Iris pigment epithelial cell (primary cell): ENCODE measurements around the gene SLC31A1.
"Not testable (repeated sequence)": the region's sequence is repeated elsewhere in the genome, so short reads cannot be mapped to it uniquely, and the experiment has no call there.

Experiments used
- DNase-seq: peaks from one replicate; pipeline ENCODE4 v3.0.0-alpha.2; 2011; ENCODE audit warnings: low read depth

Gene SLC31A1

DNA sequence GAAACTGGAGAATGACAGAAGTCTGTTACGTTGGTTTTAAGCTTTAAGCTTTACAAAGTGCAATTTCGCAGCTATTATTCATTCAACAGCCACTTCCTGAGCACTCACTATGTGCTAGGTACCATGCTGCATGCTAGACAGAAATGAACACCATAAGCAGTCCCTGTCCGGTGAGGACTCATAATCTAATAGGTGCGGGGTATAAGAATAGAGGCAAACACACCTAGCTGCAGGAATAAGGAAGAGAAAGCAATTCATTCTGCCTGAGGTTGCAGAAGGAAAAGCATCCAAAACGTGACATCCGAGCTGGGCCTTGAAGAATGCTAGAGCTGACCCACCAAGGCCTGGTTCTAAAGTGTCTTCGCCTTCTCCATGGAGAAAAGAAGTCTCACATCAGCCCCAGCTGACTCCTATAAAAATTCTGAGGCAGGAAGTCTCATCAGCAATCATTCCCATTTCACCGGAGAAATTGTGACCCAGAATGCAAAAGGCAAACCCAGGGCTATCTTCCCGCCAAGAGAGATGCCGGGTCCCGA, 809 bp upstream of the SLC31A1 start:
- no peak for DNase-seq

DNA sequence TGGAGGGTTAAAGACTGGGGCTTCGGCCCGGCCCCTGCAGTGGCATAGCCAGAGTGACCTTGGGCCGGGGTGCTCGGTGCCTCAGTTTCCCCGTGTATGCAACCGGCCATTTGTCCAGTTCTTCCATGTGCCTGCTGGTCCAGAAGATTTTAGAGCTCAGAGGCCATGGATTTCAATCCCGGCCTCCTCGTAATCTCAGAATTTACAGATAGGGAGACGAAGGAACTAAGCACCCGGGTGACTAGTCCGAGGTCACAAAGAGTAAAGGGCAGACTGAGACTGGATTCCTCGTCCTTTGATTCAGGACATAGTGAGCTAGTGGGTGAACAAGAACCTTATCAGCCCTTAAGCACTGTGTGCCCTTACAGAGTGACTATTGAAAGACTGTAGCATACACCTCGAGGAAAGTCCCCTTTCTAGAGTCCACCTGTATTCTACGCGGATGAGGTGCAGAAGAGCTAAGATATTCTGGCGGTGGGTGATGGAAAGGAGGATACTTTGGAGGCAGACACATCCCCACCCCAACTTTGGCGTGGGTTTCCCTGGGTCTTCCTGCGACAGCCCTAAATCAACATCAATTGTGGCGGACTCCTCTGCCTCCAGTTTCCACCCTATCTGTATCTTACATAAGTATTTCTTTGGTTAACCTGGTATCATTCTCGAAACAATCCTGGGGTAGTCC, 597 bp downstream of the SLC31A1 start:
- no peak for DNase-seq

DNA sequence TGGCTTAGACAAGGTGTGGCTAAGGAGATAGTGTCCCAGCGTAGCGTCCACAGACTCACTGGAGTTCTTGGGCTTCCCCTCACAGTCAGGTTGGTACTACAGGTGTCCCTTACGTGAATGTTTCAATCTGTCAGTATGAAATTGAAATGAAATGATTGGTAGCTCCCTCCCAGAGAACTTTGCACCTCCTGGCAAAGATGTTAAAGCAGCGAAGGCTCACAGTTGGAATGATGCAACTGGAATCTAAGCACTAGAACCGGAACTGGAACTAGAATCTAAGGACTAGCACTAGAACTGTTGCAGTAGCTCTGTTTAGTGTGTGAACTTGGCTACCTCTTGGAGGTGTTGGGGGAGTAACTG, 1.1 kb downstream of the SLC31A1 start:
- peak; percentile 45 for DNase-seq

DNA sequence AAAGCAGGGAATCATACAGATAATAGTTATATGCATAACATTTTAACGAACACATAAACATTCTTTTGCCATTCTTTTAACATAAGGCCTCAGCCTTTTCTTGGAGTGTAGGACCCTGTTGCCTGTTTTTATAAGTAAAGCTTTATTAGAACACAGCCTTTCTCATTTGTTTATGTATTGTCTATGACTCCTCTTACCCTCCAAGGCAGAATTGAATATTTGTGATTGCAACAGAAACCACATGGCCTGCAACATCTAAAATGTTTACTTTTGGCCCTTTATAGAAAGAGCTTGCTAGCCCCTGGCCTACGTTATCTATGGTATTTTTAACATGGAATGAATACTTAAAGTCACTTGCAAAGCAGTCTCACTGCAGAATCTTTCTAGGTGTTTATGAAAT, 2.6 kb downstream of the SLC31A1 start:
- peak; percentile 93 for DNase-seq

DNA sequence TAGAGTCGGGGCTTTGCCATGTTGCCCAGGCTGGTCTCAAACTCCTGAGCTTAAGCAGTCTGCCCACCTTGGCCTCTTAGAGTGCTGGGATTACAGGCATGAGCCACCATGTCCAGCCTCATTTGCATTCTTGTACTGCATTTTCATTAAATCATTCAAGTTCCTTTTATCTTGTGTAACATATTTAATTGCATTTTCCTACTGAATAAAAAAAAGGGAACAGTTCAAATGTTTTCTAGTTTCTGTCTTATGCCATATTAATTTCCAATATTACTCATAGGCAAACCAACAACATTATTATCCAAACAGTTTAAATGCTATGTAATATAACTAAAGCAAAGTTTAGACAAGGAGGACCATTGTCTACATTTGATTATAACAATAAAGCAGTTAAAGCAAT, 6.1 kb downstream of the SLC31A1 start:
- no peak for DNase-seq

DNA sequence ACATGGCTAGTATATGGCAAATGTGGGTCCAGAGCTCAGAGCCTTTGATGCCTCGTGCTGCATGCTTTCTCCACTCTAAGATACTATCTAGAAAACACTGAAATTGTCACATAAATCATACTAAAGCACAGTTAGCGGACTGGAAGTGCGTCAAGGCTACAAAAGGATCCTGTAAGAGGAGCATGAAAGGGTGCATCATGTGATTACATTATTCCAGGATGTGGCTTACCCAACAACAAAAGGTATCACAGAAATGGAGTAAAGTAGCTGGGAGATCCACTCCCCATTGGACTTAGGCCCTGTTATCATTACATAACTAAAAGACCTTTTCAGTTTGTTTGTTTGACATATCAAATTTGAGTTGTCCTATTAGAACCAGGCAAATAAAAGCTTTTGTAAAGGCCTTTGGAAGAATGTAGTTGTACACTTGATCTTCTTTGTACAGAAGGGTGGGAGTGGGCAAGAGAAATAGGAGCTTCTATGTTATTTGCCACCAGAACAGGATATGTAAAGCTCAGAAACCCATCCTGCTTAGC, 6.9 kb downstream of the SLC31A1 start:
- no peak for DNase-seq

DNA sequence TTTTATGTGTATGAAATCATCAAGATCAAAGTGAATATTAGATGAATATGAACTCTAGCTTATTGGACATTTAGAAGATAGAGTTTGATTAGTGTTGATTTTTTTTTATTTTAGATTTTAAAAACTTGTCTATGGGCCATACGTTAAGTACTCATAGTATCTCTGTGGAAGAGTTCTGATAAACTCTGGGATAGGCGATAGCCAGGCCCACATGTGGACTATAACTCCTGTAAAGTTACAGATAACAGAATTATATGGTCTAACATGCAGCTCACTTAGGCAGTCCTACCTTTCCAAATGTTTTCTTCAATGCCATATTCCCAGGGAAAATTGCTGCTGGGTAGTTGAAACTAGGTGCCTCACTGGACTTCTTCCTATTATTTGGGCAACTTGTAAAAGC, 10.4 kb downstream of the SLC31A1 start:
- no peak for DNase-seq

DNA sequence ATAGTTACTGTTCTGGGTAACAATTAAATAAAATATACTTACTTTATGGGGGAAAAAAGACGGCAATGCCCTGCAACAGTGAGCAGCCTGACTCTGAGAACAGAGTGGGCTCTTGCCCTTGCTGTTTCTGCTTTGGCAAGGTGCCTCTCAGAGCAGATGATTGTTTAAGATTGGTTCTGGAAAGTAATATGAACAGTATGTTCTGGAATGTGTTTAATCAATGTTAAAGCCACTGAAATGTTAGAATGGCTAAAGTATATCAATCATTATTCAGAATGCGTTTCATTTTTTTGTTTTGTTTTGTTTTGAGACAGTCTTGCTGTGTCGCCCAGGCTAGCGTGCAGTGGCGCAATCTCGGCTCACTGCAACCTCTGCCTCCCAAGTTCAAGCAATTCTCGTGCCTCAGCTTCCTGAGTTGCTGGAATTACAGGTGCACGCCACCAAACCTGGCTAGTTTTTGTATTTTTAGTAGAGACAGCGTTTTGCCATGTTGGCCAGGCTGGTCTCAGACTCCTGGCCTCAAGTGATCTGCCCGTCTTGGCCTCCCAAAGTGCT, 14.4 kb downstream of the SLC31A1 start:
- peak; percentile 31 for DNase-seq

DNA sequence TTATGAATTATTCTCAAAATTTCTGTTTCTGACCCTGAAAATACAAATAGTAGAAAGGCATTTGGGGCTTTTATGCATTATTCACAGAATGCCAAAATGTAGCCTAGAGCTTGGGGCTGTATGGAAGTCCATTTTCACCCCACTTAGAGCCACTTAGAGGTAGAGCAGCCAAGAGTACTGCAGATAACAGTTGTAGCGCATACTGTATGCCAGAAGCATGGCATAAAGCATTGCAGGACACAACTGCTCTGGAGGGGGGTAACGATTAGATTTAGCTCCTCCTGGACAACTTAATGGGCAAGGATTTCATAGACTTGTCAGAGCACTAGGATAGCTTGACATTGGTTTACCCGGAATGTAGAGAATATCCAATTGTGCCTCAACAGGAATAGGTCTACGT, 15.7 kb downstream of the SLC31A1 start:
- no peak for DNase-seq

DNA sequence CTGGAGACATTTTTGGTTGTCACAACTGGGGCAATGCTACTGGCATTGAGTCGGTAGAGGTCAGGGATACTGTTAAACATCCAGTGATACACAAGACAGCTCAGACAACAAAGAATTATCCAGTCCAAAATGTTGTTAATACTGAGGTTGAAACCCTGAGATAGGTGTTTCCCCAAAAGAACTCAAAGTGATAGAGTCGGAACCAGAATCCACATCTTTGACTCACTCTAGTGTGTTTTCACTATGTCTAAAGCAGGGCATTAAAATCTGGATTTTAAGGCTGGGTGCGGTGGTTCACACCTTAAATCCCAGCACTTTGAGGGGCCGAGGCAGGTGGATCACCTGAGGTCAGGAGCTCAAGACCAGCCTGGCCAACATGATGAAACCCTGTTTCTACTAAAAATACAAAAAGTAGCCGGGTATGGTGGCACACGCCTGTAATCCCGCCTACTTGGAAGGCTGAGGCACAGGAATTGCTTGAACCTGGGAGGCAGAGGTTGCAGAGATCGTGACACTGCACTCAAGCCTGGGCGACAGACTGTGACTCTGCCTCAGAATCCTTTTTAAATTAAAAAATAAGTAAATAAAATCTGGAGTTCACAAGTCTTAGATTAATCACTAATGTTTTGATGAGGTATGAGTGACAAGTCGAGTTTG, 17.0 kb downstream of the SLC31A1 start:
- DNase-seq, result no peak

DNA sequence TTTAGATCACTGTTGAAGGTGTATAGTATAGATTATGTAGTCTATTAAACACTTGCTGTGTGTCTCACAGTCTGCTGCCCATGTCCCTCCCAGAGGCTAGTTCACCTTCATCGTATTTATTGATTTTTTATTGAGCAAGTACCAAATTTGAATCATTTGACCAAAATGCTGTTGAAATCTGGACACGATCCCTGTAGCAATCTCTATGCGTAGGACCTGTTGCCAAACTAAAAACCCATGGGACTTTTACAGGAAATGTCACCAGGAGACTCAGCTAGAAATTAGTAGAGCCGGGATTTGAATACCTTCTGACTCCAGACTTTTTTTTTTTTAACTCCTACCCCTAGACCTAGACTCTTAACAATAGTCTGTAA, 17.5 kb downstream of the SLC31A1 start:
- DNase-seq, result no peak

DNA sequence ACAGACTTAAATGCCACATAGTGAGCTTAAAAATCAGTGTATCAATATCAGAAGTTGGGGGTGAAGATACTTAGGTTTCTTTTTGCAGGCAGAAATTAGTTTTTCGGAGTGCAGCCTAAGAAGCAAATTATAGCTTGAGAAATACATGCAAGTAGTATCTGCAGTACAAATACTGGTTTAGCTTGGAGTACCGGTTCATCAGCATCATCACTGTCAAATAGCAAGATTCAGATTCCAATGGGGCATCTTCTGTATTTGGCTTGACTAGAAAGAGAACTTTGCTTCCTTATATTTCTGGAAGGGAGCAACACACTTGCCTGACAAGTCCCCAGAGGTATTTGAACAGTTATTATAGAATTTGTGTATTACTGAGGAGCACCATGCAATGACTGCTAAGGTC, 19.8 kb downstream of the SLC31A1 start:
- DNase-seq, result no peak

DNA sequence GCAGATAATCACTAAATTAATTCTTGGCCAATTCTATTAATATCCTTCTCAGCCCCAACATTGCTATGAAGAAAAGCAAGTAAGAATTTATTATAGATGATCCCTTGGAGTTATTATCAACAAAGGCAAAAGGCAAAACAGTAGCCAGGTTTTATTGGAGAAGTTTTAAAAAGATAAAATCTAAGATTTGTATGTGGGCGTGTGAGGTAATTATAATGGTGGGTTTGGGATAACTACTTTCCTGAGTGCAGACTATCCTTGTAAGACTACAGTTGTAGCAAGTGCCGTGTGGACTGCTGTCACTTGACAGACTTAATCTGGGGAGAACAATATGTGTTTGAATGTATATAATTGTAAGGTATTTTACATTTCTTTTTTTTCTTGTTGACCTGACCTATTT, 23.2 kb downstream of the SLC31A1 start:
- DNase-seq, result no peak

DNA sequence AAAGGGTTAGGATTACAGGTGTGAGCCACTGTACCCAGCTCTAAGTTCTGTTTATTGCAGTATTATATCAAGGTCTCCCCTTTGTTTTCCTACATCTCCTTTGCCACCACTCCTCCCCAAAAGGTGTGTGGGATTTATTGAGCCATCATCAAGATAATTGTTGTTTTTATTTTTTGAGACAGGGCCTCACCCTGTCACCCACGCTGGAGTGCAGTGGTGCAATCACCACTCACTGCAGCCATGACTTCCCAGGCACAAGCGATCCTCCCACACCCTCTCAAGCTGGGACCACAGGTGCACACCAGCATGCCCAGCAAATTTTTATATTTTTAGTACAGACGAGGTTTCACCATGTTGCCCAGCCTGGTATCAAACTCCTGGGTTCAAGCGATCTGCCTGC, 24.6 kb downstream of the SLC31A1 start:
- no peak for DNase-seq

DNA sequence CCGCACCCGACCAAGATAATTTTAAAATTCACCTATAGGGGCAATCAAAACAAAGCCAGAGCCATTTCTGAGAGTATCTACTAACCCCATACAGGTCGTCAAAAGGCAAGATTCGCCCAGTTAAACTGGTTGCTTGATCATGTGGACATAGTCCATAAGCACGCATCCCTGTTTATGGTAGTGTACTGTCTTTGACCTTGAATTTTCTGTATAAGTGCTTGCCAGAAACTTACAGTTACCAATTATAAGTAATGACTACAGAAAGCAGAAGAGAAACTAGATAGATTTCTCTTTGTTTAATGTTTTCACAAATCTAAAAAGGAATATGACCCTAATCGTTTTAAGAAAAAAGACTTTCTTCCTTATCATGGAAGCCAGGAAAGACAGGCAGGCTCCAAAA, 25.6 kb downstream of the SLC31A1 start:
- DNase-seq, result no peak

DNA sequence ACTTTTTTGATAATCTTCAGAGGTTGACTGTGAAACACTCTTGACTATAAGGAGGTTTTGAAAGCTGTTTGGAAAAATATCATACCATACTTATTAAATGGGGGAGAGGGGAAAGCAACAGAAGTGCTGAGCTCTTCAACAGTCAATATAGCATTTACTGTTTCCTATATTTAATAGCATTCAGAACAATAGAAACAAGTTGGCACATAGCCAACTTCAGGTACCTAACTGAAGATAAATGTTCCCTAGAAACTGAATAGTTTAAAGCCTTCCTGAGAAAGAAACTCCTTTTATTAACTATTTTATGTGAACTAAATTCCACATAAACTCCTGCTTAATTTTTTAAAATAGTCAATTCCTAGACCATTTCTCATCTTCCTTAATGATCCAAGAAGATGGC, 26.3 kb downstream of the SLC31A1 start:
- DNase-seq, result no peak

DNA sequence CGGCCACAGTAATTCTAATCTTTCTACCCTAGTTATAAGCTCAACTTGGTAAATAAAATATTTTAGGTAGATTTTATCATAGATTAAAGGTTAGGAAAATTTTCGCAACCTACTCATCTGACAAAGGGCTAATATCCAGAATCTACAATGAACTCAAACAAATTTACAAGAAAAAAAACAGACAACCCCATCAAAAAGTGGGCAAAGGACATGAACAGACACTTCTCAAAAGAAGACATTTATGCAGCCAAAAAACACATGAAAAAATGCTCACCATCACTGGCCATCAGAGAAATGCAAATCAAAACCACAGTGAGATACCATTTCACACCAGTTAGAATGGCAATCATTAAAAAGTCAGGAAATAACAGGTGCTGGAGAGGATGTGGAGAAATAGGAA, 28.3 kb downstream of the SLC31A1 start:
- DNase-seq, result not testable (repeated sequence)

DNA sequence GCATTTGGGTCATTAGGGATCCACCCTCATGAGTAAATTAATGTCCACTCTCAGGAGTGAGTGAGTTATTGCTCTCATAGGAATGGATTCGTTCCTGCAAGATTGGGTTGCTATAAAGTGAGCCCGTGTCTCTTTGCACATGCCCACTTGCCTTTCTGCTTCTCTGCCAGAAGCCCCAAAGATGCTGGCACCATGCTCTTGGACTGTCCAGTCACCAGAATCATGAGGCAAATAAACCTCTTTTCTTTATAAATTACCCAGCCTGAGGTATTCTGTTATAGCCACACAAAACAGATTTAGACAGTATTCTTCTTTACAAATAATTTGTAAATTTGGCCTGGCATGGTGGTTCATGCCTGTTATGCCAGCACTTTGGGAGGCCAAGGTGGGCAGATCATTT, 29.5 kb downstream of the SLC31A1 start:
- DNase-seq, result no peak

DNA sequence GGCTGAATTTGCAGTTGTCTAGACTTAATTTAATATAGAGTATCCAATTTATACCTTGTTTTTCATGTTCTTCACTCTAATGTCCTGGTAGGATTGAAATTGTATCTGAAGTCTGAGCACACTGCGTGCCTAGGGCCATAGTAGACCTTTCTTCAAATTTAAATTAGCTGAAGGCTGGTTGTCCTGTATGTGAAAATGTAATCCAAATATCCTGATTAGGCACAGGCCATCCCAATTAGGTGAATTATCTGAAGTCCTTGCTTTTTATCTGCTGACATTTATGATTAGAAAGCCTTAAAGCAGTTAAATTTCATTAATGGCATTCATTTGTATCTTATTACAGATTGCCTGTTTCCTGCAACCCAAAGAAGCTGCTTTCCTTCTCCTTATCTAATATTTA, 33.6 kb downstream of the SLC31A1 start:
- DNase-seq, result no peak

DNA sequence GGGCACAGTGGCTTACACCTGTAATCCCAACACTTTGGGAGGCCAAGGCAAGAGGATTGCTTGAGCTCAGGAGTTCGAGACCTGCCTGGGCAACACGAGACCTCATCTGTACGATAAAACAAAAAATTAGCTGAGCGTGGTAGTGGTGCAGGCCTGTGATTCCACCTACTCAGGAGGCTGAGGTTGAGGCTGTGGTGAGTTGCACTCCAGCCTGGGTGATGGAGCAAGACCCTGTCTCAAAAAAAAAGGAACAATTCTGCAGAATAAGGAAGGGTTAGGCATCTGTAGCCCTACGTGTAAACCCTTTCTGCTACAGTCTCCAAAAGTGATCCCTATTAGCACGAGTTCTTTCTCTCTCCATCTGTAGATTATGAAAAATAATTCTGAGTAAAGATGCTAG, 34.1 kb downstream of the SLC31A1 start:
- no peak for DNase-seq

DNA sequence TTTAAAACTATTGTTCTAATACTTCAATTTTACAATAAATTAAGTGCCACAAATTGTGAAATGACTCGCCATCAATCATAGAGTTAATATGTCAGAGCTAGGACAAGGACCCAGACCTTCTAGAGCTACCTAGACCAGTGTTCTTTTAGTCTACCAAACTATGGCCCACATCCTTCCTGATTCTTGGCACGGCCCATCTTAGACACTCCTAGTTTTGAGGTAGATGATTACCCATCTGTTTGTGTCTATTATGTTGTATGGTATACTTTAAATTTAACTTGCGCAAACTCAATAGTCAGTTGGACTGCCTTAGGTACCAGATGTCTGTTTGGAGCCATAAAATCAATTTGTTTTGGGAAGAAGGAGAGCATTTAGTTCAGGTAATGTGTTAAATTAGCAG, 36.5 kb downstream of the SLC31A1 start:
- no peak for DNase-seq

DNA sequence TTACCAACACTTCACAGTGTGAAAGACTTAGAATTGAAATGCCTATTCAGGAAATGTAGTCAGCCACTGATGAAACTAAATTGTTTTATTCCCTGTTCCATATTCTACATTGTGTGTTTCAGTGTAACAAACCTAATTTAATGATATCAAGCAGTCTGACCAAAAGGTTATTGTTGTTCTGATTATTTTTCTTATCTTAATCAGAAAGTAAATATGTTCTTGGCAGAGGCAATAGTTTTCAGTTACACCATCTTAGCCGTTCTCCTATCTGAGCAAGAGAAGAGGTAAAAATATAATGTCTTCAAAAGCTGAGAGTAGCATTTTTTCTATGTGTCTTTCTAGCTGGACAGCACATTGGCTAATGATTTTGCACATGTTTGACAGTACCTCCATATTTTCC, 36.9 kb downstream of the SLC31A1 start:
- DNase-seq, result no peak

DNA sequence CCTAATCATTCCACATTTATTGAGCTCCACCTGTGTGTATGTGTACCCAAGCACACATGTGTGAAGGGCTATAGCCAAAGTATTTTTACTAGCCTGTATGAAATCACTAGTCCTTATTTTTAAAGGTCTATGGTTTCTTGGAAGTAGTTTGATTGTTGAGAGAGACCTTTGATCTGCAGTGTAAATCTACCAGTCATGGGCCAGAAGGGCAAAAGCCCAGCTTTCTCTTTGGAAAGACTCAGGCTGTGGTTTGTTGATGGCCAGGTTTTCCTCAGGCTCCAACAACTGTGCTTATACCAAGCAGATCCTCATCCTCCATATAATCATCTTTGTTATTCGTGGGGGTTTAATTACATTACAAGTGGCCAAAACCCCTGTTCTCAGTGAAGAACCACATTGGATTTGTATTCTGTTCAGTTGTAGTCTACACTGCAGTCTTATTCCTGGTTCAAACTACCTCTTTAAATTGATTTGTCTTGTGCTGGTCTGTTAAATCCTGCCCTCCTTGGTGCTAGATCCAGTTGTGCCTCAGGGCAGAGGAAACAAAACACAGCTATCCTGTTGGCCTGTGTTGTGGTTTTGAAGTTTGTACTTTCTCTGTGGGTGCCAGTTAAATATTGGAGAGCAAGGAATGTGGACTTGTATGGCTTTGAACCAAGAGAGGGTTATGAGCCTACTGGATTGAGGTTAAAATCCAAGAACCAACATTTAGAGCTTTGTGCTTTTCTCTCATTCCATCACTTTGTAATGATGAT, 40.8 kb downstream of the SLC31A1 start:
- no peak for DNase-seq
